Measurements from ENCODE around the gene ITGA8. TPM values are rescaled to one million over a fixed set of nuclear protein-coding genes. Genes with fewer than 3 reads are reported as not detected.

The ITGA8 gene
- total RNA-seq, 1 experiment from 2014 or later: not detected

DNA sequence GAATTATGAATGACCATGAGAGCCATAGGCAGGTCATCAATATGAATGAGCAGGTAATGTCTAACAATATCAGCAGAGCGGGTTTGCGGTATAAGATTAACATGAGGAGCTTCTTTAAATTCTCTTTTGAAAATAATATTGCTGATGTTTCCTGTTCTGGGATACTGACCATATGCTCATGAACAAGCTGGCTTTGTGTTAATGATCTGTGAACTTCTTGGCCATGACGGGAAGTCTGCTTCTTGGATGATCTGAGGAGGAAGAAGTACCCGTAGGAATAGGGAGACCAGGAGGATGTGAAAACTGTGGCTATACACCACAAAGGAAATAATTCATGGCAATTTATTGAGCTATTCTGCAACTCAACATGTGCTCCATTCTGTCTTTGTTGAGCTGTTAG is 38.6 kb downstream of the ITGA8 start:
- H3K27me3 ChIP-seq (replicated peaks; ENCODE audit: control insufficient read depth, insufficient read depth, low read length): no peaks in the 10 kb centered on the region
- Mint-ChIP-seq H3K27me3 (ENCODE audit: insufficient read depth, unreplicated experiment) (peaks cover 14% of the 10 kb centered on the region), H3K36me3 (ENCODE audit: insufficient read depth, unreplicated experiment) (no peaks in the 10 kb centered on the region), H3K4me3 (ENCODE audit: unreplicated experiment) (no peak overlapping the region), H3K4me1 (ENCODE audit: low read depth, unreplicated experiment) (no peaks in the 10 kb centered on the region), H3K27ac (ENCODE audit: unreplicated experiment) (no peak overlapping the region), H3K9me3 (ENCODE audit: unreplicated experiment) (no peaks in the 10 kb centered on the region)
- CTCF ChIA-PET: no interaction called here
- no peak for DNase-seq
- H3K9me3 ChIP-seq: no peaks in the 10 kb centered on the region
- H3K4me1 ChIP-seq: no peaks in the 10 kb centered on the region
- intact Hi-C loops (cut with micrococcal nuclease; ENCODE audit: unreplicated experiment): no loop called here
- H3K4me3 ChIP-seq (ENCODE audit: low read depth, low read length): no peak overlapping the region
- POLR2A ChIA-PET: interaction anchor here (0.5 kb wide), 1 partner anchor 1196 kb away, joined by 3 read pairs; no protein-coding TSS in a partner anchor
- H3K36me3 ChIP-seq (ENCODE audit: control insufficient read depth, insufficient read depth, low read length): no peaks in the 10 kb centered on the region
- no TSS peak for BruUV-seq (replicated peaks)
- TF ChIP-seq, protein P1, sequence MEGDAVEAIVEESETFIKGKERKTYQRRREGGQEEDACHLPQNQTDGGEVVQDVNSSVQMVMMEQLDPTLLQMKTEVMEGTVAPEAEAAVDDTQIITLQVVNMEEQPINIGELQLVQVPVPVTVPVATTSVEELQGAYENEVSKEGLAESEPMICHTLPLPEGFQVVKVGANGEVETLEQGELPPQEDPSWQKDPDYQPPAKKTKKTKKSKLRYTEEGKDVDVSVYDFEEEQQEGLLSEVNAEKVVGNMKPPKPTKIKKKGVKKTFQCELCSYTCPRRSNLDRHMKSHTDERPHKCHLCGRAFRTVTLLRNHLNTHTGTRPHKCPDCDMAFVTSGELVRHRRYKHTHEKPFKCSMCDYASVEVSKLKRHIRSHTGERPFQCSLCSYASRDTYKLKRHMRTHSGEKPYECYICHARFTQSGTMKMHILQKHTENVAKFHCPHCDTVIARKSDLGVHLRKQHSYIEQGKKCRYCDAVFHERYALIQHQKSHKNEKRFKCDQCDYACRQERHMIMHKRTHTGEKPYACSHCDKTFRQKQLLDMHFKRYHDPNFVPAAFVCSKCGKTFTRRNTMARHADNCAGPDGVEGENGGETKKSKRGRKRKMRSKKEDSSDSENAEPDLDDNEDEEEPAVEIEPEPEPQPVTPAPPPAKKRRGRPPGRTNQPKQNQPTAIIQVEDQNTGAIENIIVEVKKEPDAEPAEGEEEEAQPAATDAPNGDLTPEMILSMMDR (IDR thresholded peaks at IDR 0.05; ENCODE audit: insufficient read depth in 1 of 2, low read depth in 1 of 2, low read length in 1 of 2, severe bottlenecking in 1 of 2, unreplicated experiment in 1 of 2): no peak

DNA sequence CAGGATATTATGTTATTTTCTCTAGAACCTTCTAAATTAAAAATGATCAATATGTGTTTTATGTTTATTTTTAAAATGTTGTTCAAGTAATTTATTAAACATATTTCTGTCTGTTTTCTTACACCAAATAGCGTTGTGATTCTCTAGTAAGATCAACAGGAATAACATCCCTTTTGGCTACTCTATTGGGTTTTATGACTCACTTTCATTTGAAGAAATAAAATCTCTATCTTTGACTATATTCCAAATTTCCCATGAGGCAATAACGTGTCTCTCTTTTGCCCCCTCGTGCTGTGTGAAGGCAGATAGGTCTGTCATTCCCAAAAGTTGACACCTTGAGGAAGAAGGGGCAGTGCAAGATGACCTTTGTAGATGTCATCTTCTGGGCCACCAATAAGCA is 40.9 kb downstream of the ITGA8 start:
- H3K9me3 Mint-ChIP-seq (ENCODE audit: unreplicated experiment): no peaks in the 10 kb centered on the region
- ChIA-PET POLR2A (no interaction called here), CTCF (no interaction called here)
- H3K27ac Mint-ChIP-seq (ENCODE audit: unreplicated experiment): no peak overlapping the region
- Histone ChIP-seq H3K4me3 (ENCODE audit: low read depth, low read length) (no peak overlapping the region), H3K4me1 (no peaks in the 10 kb centered on the region), H3K36me3 (ENCODE audit: control insufficient read depth, insufficient read depth, low read length) (no peaks in the 10 kb centered on the region), H3K9me3 (no peaks in the 10 kb centered on the region), H3K27me3 (replicated peaks; ENCODE audit: control insufficient read depth, insufficient read depth, low read length) (no peaks in the 10 kb centered on the region)
- peaks cover 21% of the 10 kb centered on the region for H3K27me3 Mint-ChIP-seq (ENCODE audit: insufficient read depth, unreplicated experiment)
- no peaks in the 10 kb centered on the region for H3K36me3 Mint-ChIP-seq (ENCODE audit: insufficient read depth, unreplicated experiment)
- no peak overlapping the region for H3K4me3 Mint-ChIP-seq (ENCODE audit: unreplicated experiment)
- intact Hi-C loops (cut with micrococcal nuclease; ENCODE audit: unreplicated experiment): no loop called here
- BruUV-seq (replicated peaks): no TSS peak
- TF ChIP-seq, protein P1 (IDR thresholded peaks at IDR 0.05; ENCODE audit: insufficient read depth in 1 of 2, low read depth in 1 of 2, low read length in 1 of 2, severe bottlenecking in 1 of 2, unreplicated experiment in 1 of 2): no peak
- H3K4me1 Mint-ChIP-seq (ENCODE audit: low read depth, unreplicated experiment): no peaks in the 10 kb centered on the region
- DNase-seq: no peak

DNA sequence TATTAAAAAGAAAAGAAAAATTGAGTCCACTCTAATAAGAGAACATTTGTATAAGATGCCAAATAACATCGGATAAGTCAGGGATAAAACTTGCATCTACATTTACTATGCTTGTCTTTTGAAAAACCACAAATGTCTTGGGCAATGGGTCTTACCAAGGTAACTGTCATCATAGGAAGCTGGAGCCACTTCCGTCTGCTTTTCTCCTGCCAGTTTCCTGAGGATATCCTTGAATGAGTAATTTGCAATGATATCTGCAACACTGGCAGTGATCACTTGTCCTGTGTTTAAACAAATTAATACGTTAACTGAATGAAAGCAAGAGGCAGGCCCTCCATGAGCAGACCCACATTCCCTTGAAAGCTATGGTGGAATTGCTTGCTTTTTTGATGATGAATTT is 47.3 kb downstream of the ITGA8 start:
- TF ChIP-seq, protein P1 (IDR thresholded peaks at IDR 0.05; ENCODE audit: insufficient read depth in 1 of 2, low read depth in 1 of 2, low read length in 1 of 2, severe bottlenecking in 1 of 2, unreplicated experiment in 1 of 2): no peak
- no peaks in the 10 kb centered on the region for H3K9me3 Mint-ChIP-seq (ENCODE audit: unreplicated experiment)
- no peak overlapping the region for H3K27ac Mint-ChIP-seq (ENCODE audit: unreplicated experiment)
- Histone ChIP-seq H3K4me3 (ENCODE audit: low read depth, low read length) (no peak overlapping the region), H3K4me1 (no peaks in the 10 kb centered on the region), H3K9me3 (no peaks in the 10 kb centered on the region), H3K27me3 (replicated peaks; ENCODE audit: control insufficient read depth, insufficient read depth, low read length) (no peaks in the 10 kb centered on the region), H3K36me3 (ENCODE audit: control insufficient read depth, insufficient read depth, low read length) (no peaks in the 10 kb centered on the region)
- DNase-seq: no peak
- H3K27me3 Mint-ChIP-seq (ENCODE audit: insufficient read depth, unreplicated experiment): peaks cover 23% of the 10 kb centered on the region
- no TSS peak for BruUV-seq (replicated peaks)
- intact Hi-C loops (cut with micrococcal nuclease; ENCODE audit: unreplicated experiment): no loop called here
- H3K4me3 Mint-ChIP-seq (ENCODE audit: unreplicated experiment): no peak overlapping the region
- POLR2A ChIA-PET: no interaction called here
- H3K36me3 Mint-ChIP-seq (ENCODE audit: insufficient read depth, unreplicated experiment): no peaks in the 10 kb centered on the region
- CTCF ChIA-PET: no interaction called here
- no peaks in the 10 kb centered on the region for H3K4me1 Mint-ChIP-seq (ENCODE audit: low read depth, unreplicated experiment)
